ENCODE data around the gene GPRIN2.

GPRIN2 gene

GRCh38 chr10:46553238-46554049 lies 3.0 kb downstream of the GPRIN2 start:
- DNase-seq (ENCODE audit: low read depth): no peak

GRCh38 chr10:46552526-46553237 lies 3.8 kb downstream of the GPRIN2 start:
- no peak for TF ChIP-seq CTCF (conservative IDR thresholded peaks at IDR 0.05; ENCODE audit: control insufficient read depth, insufficient read depth, low read depth, low read length)
- H3K4me3 ChIP-seq (ENCODE audit: control insufficient read depth, low read depth, low read length): no peak overlapping the region
- DNase-seq (ENCODE audit: low read depth): no peak

More at GRCh38 chr10:46553238-46554049, 3.0 kb downstream of the GPRIN2 start:
- H3K4me3 ChIP-seq (ENCODE audit: control insufficient read depth, low read depth, low read length): no peak overlapping the region
- TF ChIP-seq CTCF (conservative IDR thresholded peaks at IDR 0.05; ENCODE audit: control insufficient read depth, insufficient read depth, low read depth, low read length): no peak

- no peak for TF ChIP-seq CTCF (conservative IDR thresholded peaks at IDR 0.05; ENCODE audit: control insufficient read depth, insufficient read depth, low read depth, low read length)
- no peak for DNase-seq (ENCODE audit: low read depth)
- no peak overlapping the region for H3K4me3 ChIP-seq (ENCODE audit: control insufficient read depth, low read depth, low read length)
Observed at GRCh38 chr10:46551701-46552525, 4.5 kb downstream of the GPRIN2 start.

- no peak for TF ChIP-seq CTCF (conservative IDR thresholded peaks at IDR 0.05; ENCODE audit: control insufficient read depth, insufficient read depth, low read depth, low read length)
- no peak for DNase-seq (ENCODE audit: low read depth)
- H3K4me3 ChIP-seq (ENCODE audit: control insufficient read depth, low read depth, low read length): no peak overlapping the region
Observed at GRCh38 chr10:46550795-46551700, 5.4 kb downstream of the GPRIN2 start.

GRCh38 chr10:46550076-46550790 lies 6.2 kb downstream of the GPRIN2 start:
- no peak overlapping the region for H3K4me3 ChIP-seq (ENCODE audit: control insufficient read depth, low read depth, low read length)
- DNase-seq (ENCODE audit: low read depth): no peak
- no peak for TF ChIP-seq CTCF (conservative IDR thresholded peaks at IDR 0.05; ENCODE audit: control insufficient read depth, insufficient read depth, low read depth, low read length)
